DMS79 (cell line): ENCODE measurements around the gene DLG3.
A peak's percentile ranks its signal among the peaks of the same experiment; 100 is the strongest.

Experiments
- DNase-seq: peaks from one replicate; lab custom pipeline; 2025; lab: John Stamatoyannopoulos, UW

The DLG3 gene

DNA sequence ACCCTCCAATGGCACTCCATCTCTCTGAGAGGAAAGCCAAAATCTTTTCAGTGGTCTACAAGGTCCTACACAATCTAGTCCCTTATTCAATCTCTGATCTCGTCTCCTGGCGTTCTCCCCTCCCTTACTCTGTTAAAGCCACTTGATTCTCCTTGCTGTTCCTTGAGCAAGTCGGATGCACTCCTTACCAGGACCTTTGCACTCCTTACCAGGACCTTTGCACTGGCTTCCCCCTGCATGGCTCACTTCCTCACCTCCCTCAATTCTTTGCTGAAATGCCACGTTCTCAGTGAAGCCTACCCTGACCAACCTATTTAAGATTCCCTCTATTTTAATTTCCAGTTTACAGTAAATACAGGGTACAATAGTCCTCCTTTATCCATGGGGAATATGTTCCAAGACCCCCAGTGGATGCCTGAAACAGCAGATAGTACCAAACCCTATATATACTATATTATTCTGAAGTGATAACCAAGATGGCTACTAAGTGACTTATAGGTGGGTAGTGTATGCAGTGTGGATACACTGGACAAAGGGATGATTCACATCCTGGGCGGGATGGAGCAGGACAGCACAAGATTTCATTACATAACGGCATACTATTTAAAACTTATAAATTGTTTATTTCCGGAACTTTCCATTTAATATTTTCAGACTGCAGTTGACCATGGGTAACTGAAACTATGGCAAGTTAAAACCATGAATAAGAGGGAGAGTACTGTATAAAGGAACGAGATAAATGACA, 6.5 kb upstream of the DLG3 start:
- no peak for DNase-seq

- DNase-seq = no peak
Measured at GRCh38 chrX:70439016-70439415, 5.6 kb upstream of the DLG3 start.

- no peak for DNase-seq
Measured at GRCh38 chrX:70442224-70442623, 2.4 kb upstream of the DLG3 start.

- DNase-seq = no peak
Measured at GRCh38 chrX:70444946-70445656, 466 bp downstream of the DLG3 start.

DNA sequence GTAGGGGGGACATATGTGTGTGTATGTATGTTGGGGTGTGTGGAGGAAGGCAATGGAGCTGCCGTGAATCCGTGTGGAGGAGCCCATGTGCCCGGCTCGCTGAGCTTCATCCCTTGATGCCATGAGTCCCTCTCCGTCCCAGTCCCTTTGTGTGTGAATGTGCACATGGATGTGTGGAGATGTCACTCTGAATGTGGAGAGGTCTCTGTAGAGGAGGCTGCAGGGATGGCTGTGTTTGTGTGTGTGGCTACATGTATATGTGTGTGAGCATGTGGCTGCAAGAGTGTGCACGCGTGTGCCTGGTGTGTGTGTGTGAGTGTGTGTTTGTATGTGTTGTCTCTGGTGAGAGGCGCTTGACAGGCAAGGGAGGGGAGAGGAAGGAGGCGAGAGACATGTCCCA, 1.3 kb downstream of the DLG3 start:
- DNase-seq = no peak

- no peak for DNase-seq
Measured at GRCh38 chrX:70446380-70447350, 2.0 kb downstream of the DLG3 start.

- DNase-seq = no peak
Measured at GRCh38 chrX:70449457-70449966, 4.9 kb downstream of the DLG3 start.

DNA sequence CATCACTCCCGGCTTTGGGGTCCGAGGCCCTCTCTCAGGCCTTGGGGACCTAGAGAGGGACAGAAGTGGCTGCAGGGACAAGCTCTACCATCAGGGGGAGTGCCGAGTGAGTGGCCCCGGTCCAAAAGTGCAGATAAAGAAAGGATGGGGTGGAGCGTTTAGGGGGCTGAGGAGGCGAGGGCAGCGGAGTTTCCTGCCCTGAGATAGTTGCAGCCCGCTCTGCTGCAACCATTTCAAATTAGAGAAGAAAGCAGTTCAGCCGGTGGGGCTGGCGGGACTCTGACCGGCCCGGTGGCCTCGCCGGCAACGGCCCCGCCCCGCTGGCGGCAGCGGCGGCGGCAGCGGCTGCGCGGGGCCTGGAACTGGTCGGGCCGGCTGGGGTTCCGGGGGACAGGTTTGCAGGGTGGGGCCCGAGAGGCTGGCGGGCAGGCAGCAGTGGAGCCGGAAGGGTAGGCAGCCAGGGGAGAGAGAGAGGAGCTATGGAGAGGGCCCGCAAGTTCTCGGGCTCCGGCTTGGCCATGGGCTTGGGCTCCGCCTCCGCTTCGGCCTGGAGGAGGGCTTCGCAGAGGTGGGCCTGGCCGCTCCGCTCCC, 7.6 kb downstream of the DLG3 start:
- DNase-seq = peak; percentile 9

- no peak for DNase-seq
Measured at GRCh38 chrX:70453024-70453618, 8.5 kb downstream of the DLG3 start.

DNA sequence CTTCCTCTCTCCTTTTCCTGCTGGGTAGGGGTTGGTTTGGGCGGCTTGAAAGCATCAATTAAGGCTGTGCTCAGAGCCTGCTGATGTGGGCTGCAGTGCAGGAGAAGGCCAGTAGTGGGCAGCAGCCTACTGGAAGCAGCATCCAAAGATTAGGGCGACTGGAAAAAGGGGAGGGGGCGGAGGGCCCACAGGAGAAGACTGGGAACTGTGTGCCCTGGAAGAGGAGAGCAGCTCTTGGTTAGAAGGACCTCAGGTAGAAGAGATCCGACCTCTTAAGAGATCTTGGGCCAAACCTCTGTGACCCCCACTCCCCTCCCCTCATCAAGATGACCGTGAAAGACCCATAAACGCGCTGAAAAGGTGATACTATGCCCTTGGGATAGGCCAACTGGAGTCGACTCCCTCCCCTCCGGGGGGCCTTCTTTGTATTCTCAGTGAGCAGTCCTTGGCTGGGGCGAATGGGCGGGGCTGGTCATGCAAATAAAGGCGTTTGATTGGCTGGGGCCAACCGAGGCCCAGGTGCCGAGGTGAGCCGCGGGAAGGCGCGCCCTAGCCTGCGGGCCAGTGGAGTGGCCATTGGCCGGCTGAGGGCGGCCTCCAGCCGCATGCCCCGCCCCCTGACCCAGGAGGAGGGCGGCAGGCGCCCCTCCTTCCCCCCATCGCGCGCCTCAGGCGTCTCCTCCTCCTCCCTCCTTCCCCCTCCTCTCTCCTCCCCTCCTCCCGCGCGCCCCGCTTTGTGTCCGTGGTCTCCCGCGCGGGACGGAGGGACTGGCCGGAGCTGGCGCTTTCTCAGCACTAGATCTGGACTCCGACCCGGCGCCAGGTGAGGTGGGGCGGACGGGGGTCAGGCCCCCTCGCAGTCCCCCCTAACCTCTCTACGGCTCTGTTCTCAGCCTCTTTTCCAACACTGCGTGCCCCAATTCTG, 10.1 kb downstream of the DLG3 start:
- peak; percentile 89 for DNase-seq

GRCh38 chrX:70455366-70456202, 10.9 kb downstream of the DLG3 start:
- DNase-seq = no peak

DNA sequence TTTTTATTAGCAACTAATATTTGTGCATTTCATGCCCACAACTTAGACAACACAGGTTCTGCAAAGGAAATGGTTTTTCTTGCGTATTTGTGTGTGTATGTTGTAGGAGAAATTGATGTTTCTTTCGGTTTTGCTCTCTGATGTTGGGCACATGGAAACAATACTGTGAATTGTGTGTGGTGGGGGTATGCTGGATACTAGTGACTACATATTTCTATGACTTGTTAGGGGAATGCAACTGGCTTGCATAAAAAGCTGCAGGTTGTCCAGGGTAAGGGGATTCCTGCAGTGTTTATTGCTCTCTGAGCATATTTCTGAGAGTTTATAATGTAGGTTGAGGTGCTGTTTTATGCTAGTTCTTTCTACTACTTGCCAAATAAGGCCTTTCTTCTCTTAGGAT, 11.6 kb downstream of the DLG3 start:
- DNase-seq = no peak

DNA sequence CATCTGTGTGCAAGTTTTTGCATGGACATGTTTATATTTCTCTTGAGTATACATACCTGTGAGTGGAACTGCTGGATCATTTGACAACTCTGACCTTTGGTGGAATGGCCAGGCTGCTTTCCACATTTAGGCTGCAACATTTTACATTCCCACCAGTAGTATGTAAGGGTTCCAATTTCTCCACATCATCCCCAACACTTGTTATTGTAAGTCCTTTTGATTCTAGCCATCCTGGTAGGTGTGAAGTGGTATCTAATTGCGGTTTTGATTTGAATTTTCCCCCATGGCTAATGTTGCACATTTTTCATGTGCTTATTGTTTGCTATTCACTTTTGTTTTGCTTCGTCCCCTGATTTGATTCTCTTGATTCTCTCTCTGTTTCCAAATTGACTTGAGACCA, 16.4 kb downstream of the DLG3 start:
- DNase-seq = no peak

- no peak for DNase-seq
Measured at GRCh38 chrX:70464051-70464450, 19.4 kb downstream of the DLG3 start.

DNA sequence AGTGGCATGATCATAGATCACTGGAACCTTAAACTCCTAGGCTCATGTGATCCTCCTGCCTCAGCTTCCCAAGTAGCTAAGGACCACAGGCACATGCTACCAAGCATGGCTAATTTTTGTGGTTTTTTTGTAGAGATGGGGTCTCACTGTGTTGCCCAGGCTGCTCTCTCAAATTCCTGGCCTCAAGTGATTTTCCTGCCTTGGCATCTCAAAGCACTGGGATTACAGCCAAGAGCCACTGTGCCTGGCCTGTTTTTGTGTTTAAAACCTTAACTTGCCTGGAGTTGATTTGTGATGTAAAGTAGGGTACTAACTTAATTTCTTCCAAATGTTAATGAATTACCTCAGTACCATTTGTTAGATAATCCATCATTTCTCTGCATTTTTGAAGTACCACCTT, 22.3 kb downstream of the DLG3 start:
- no peak for DNase-seq

- DNase-seq = no peak
Measured at GRCh38 chrX:70468709-70469108, 24.1 kb downstream of the DLG3 start.

- no peak for DNase-seq
Measured at GRCh38 chrX:70470850-70471289, 26.2 kb downstream of the DLG3 start.

- no peak for DNase-seq
Measured at GRCh38 chrX:70476166-70476933, 31.7 kb downstream of the DLG3 start.
